Astrocyte (in vitro differentiated cells and primary cell): ENCODE data around the gene CDC20B. TPM values are rescaled to one million over a fixed set of nuclear protein-coding genes. Genes with fewer than 3 reads are reported as not detected.

Experiments used
- DNase-seq: peaks from one replicate; pipeline ENCODE4 v3.0.0-alpha.2; 2010; ENCODE audit warnings: low read depth
- FAIRE-seq: peaks from 2 replicates; lab custom pipeline; 2011; peaks lifted over from hg19 to GRCh38; lab: Jason Lieb, UNC
- H2AFZ ChIP-seq: 2 replicates; pipeline ENCODE4 v1.6.0; 2012; ENCODE audit warnings: low read depth, low read length, inconsistent platforms
- H3K27ac ChIP-seq: 2 replicates; pipeline ENCODE4 v1.5.1; 2011; ENCODE audit warnings: low read depth, low read length, inconsistent platforms
- H3K27me3 ChIP-seq: 2 replicates; pipeline ENCODE4 v1.6.0; 2011; ENCODE audit warnings: low read length, inconsistent platforms; ENCODE audit not compliant: insufficient read depth
- H3K36me3 ChIP-seq: 2 replicates; pipeline ENCODE4 v1.5.1; 2011; ENCODE audit warnings: low read length, inconsistent platforms; ENCODE audit not compliant: insufficient read depth
- H3K4me1 ChIP-seq: 2 replicates; pipeline ENCODE4 v1.5.1; 2011; ENCODE audit warnings: low read length, inconsistent platforms; ENCODE audit not compliant: insufficient read depth
- H3K4me2 ChIP-seq: 2 replicates; pipeline ENCODE4 v1.6.0; 2012; ENCODE audit warnings: low read length, inconsistent platforms
- H3K4me3 ChIP-seq: 2 replicates; pipeline ENCODE4 v1.5.1; 2011; ENCODE audit warnings: low read depth, mild to moderate bottlenecking, low read length, inconsistent platforms; ENCODE audit not compliant: insufficient read depth
- H3K79me2 ChIP-seq: 2 replicates; pipeline ENCODE4 v1.6.0; 2012; ENCODE audit warnings: mild to moderate bottlenecking, low read length, inconsistent platforms; ENCODE audit not compliant: insufficient read depth
- H3K9ac ChIP-seq: 2 replicates; pipeline ENCODE4 v1.6.0; 2012; ENCODE audit warnings: mild to moderate bottlenecking, low read length, inconsistent platforms
- H3K9me3 ChIP-seq: 2 replicates; pipeline ENCODE4 v1.5.1; 2012; ENCODE audit warnings: low read depth, mild to moderate bottlenecking, low read length, inconsistent platforms; ENCODE audit not compliant: insufficient read depth
- H4K20me1 ChIP-seq: 2 replicates; pipeline ENCODE4 v1.6.0; 2012; ENCODE audit warnings: low read length, inconsistent platforms; ENCODE audit not compliant: insufficient read depth
- H3K27ac Mint-ChIP-seq: one replicate; pipeline ENCODE4 v1.8.0; 2021; ENCODE audit warnings: mild to moderate bottlenecking, mixed read lengths; ENCODE audit not compliant: unreplicated experiment
- H3K27me3 Mint-ChIP-seq: one replicate; pipeline ENCODE4 v1.8.0; 2021; ENCODE audit warnings: low read depth, mixed read lengths; ENCODE audit not compliant: unreplicated experiment
- H3K36me3 Mint-ChIP-seq: one replicate; pipeline ENCODE4 v1.8.0; 2021; ENCODE audit warnings: low read depth, mixed read lengths; ENCODE audit not compliant: unreplicated experiment
- H3K4me1 Mint-ChIP-seq: one replicate; pipeline ENCODE4 v1.8.0; 2021; ENCODE audit warnings: low read depth, mixed read lengths; ENCODE audit not compliant: unreplicated experiment
- H3K4me3 Mint-ChIP-seq: one replicate; pipeline ENCODE4 v1.8.0; 2021; ENCODE audit warnings: mild to moderate bottlenecking, moderate library complexity, mixed read lengths; ENCODE audit not compliant: unreplicated experiment
- H3K9me3 Mint-ChIP-seq: one replicate; pipeline ENCODE4 v1.8.0; 2021; ENCODE audit warnings: mild to moderate bottlenecking, mixed read lengths; ENCODE audit not compliant: unreplicated experiment
- CTCF ChIP-seq: IDR thresholded peaks from 2 replicates; pipeline ENCODE4 v1.5.1; 2011; ENCODE audit warnings: low read depth, mild to moderate bottlenecking, inconsistent platforms, low read length, moderate library complexity; ENCODE audit not compliant: insufficient read depth
- EZH2 ChIP-seq: IDR thresholded peaks from 2 replicates; pipeline ENCODE4 v1.6.1; 2012; ENCODE audit warnings: mild to moderate bottlenecking, low read length, inconsistent platforms; ENCODE audit not compliant: insufficient read depth
- total RNA-seq: library from RNA; stranded (reverse); gene quantifications from 2 replicates; pipeline ENCODE4 v1.2.1, GENCODE V29; 2021

Gene CDC20B
- total RNA-seq, 1 donor from 2014 or later = 0.11 TPM

- FAIRE-seq = no peak
- peaks cover 83% of the 10 kb centered on the region for H3K27me3 ChIP-seq
- H3K4me3 Mint-ChIP-seq = peak overlapping the region; percentile 72
These were observed 4.1 kb upstream of the CDC20B start for GRCh38 chr5:55177078-55177477.

GRCh38 chr5:55176176-55176818 is 3.3 kb upstream of the CDC20B start:
- Mint-ChIP-seq H3K27me3 (peaks cover 53% of the 10 kb centered on the region), H3K27ac (no peak overlapping the region), H3K36me3 (no peaks in the 10 kb centered on the region), H3K4me3 (peak overlapping the region; percentile 72), H3K4me1 (peaks cover 6% of the 10 kb centered on the region), H3K9me3 (peaks cover 2% of the 10 kb centered on the region)
- H3K27me3 ChIP-seq = peaks cover 75% of the 10 kb centered on the region
- H3K4me1 ChIP-seq = peaks cover 20% of the 10 kb centered on the region
- no peak overlapping the region for H2AFZ ChIP-seq
- no peaks in the 10 kb centered on the region for H3K9me3 ChIP-seq
- no peaks in the 10 kb centered on the region for H3K36me3 ChIP-seq
- H3K9ac ChIP-seq = no peak overlapping the region
- H3K27ac ChIP-seq = no peak overlapping the region
- no peak for FAIRE-seq
- peak overlapping the region; percentile 26 for H3K4me3 ChIP-seq
- no peaks in the 10 kb centered on the region for H3K79me2 ChIP-seq
- no peaks in the 10 kb centered on the region for H4K20me1 ChIP-seq
- TF ChIP-seq EZH2 = peak; percentile 75
- TF ChIP-seq CTCF = no peak
- no peak for DNase-seq
- H3K4me2 ChIP-seq = peak overlapping the region; percentile 79

More at GRCh38 chr5:55177078-55177477, 4.1 kb upstream of the CDC20B start:
- no peaks in the 10 kb centered on the region for H3K9me3 ChIP-seq
- H3K9ac ChIP-seq = no peak overlapping the region
- no peak overlapping the region for H3K27ac ChIP-seq
- H3K4me3 ChIP-seq = no peak overlapping the region
- H2AFZ ChIP-seq = no peak overlapping the region
- peak overlapping the region; percentile 79 for H3K4me2 ChIP-seq
- DNase-seq = no peak
- TF ChIP-seq CTCF = no peak
- no peak for TF ChIP-seq EZH2
- Mint-ChIP-seq H3K27me3 (peaks cover 57% of the 10 kb centered on the region), H3K36me3 (no peaks in the 10 kb centered on the region), H3K27ac (no peak overlapping the region), H3K9me3 (peaks cover 2% of the 10 kb centered on the region), H3K4me1 (peaks cover 6% of the 10 kb centered on the region)
- H3K79me2 ChIP-seq = no peaks in the 10 kb centered on the region
- H3K4me1 ChIP-seq = peaks cover 20% of the 10 kb centered on the region
- H4K20me1 ChIP-seq = no peaks in the 10 kb centered on the region
- H3K36me3 ChIP-seq = no peaks in the 10 kb centered on the region

GRCh38 chr5:55175781-55176175 is 2.8 kb upstream of the CDC20B start:
- Mint-ChIP-seq H3K36me3 (no peaks in the 10 kb centered on the region), H3K4me1 (peaks cover 6% of the 10 kb centered on the region), H3K9me3 (peaks cover 2% of the 10 kb centered on the region), H3K27ac (no peak overlapping the region), H3K27me3 (peaks cover 54% of the 10 kb centered on the region), H3K4me3 (peak overlapping the region; percentile 72)
- Histone ChIP-seq H3K4me2 (peak overlapping the region; percentile 79), H3K9ac (no peak overlapping the region), H3K4me3 (peak overlapping the region; percentile 26), H3K27ac (no peak overlapping the region), H2AFZ (no peak overlapping the region), H3K9me3 (no peaks in the 10 kb centered on the region), H3K36me3 (no peaks in the 10 kb centered on the region), H3K27me3 (peaks cover 70% of the 10 kb centered on the region), H3K4me1 (peaks cover 20% of the 10 kb centered on the region), H4K20me1 (no peaks in the 10 kb centered on the region), H3K79me2 (no peaks in the 10 kb centered on the region)
- TF ChIP-seq EZH2 (no peak), CTCF (no peak)
- DNase-seq (no peak), FAIRE-seq (no peak)
